Measurements from ENCODE around the gene PRSS12.
"Not testable (repeated sequence)": the region's sequence is repeated elsewhere in the genome, so short reads cannot be mapped to it uniquely, and the experiment has no call there.

PRSS12 gene

GRCh38 chr4:118325431-118325830 is 27.4 kb downstream of the PRSS12 start:
- no peak for DNase-seq (ENCODE audit: low read depth in 2 of 3, low spot score in 1 of 3)

- DNase-seq (ENCODE audit: low read depth in 2 of 3, low spot score in 1 of 3), result no peak
These were observed 29.8 kb downstream of the PRSS12 start for GRCh38 chr4:118322831-118323502.

- no peak for DNase-seq (ENCODE audit: low read depth in 2 of 3, low spot score in 1 of 3)
These were observed 33.9 kb downstream of the PRSS12 start for GRCh38 chr4:118318931-118319330.

GRCh38 chr4:118317691-118318090 is 35.1 kb downstream of the PRSS12 start:
- DNase-seq (ENCODE audit: low read depth in 2 of 3, low spot score in 1 of 3), result no peak

GRCh38 chr4:118314221-118314620 is 38.6 kb downstream of the PRSS12 start:
- DNase-seq (ENCODE audit: low read depth in 2 of 3, low spot score in 1 of 3), result no peak

GRCh38 chr4:118313098-118313497 is 39.7 kb downstream of the PRSS12 start:
- no peak for DNase-seq (ENCODE audit: low read depth in 2 of 3, low spot score in 1 of 3)

- no peak for DNase-seq (ENCODE audit: low read depth in 2 of 3, low spot score in 1 of 3)
These were observed 44.3 kb downstream of the PRSS12 start for GRCh38 chr4:118308306-118309030.

GRCh38 chr4:118307643-118308042 is 45.2 kb downstream of the PRSS12 start:
- DNase-seq (ENCODE audit: low read depth in 2 of 3, low spot score in 1 of 3), result no peak

- DNase-seq (ENCODE audit: low read depth in 2 of 3, low spot score in 1 of 3), result not testable (repeated sequence)
These were observed 53.2 kb downstream of the PRSS12 start for GRCh38 chr4:118299619-118300018.

- DNase-seq (ENCODE audit: low read depth in 2 of 3, low spot score in 1 of 3), result no peak
These were observed 56.1 kb downstream of the PRSS12 start for GRCh38 chr4:118296729-118297128.

GRCh38 chr4:118290951-118291350 is 61.9 kb downstream of the PRSS12 start:
- no peak for DNase-seq (ENCODE audit: low read depth in 2 of 3, low spot score in 1 of 3)

- DNase-seq (ENCODE audit: low read depth in 2 of 3, low spot score in 1 of 3), result no peak
These were observed 63.0 kb downstream of the PRSS12 start for GRCh38 chr4:118289794-118290193.

- DNase-seq (ENCODE audit: low read depth in 2 of 3, low spot score in 1 of 3), result no peak
These were observed 64.9 kb downstream of the PRSS12 start for GRCh38 chr4:118287711-118288451.

- no peak for DNase-seq (ENCODE audit: low read depth in 2 of 3, low spot score in 1 of 3)
These were observed 66.1 kb downstream of the PRSS12 start for GRCh38 chr4:118286685-118287084.

GRCh38 chr4:118285931-118286330 is 66.9 kb downstream of the PRSS12 start:
- DNase-seq (ENCODE audit: low read depth in 2 of 3, low spot score in 1 of 3), result no peak

GRCh38 chr4:118284169-118284568 is 68.6 kb downstream of the PRSS12 start:
- no peak for DNase-seq (ENCODE audit: low read depth in 2 of 3, low spot score in 1 of 3)

- no peak for DNase-seq (ENCODE audit: low read depth in 2 of 3, low spot score in 1 of 3)
These were observed 70.1 kb downstream of the PRSS12 start for GRCh38 chr4:118282692-118283091.

- DNase-seq (ENCODE audit: low read depth in 2 of 3, low spot score in 1 of 3), result no peak
These were observed 71.0 kb downstream of the PRSS12 start for GRCh38 chr4:118281611-118282442.

- no peak for DNase-seq (ENCODE audit: low read depth in 2 of 3, low spot score in 1 of 3)
These were observed 72.1 kb downstream of the PRSS12 start for GRCh38 chr4:118280501-118281218.

GRCh38 chr4:118279920-118280432 is 72.8 kb downstream of the PRSS12 start:
- DNase-seq (ENCODE audit: low read depth in 2 of 3, low spot score in 1 of 3), result no peak
